Nephron progenitor cell (in vitro differentiated cells): ENCODE measurements around the gene TREML1.

Experiments
- DNase-seq: peaks from one replicate; pipeline ENCODE4 v3.0.0; 2021
- H3K27ac Mint-ChIP-seq: 2 replicates; pipeline ENCODE4 v1.8.0; 2021; ENCODE audit warnings: mild to moderate bottlenecking, moderate library complexity, mixed read lengths
- H3K27me3 Mint-ChIP-seq: 2 replicates; pipeline ENCODE4 v1.8.0; 2021; ENCODE audit warnings: mild to moderate bottlenecking, low read depth, mixed read lengths; ENCODE audit not compliant: poor library complexity
- H3K36me3 Mint-ChIP-seq: 2 replicates; pipeline ENCODE4 v1.8.0; 2021; ENCODE audit warnings: low read depth, mixed read lengths
- H3K4me1 Mint-ChIP-seq: 2 replicates; pipeline ENCODE4 v1.8.0; 2021; ENCODE audit warnings: mixed read lengths
- H3K4me3 Mint-ChIP-seq: 2 replicates; pipeline ENCODE4 v1.8.0; 2021; ENCODE audit warnings: mild to moderate bottlenecking, moderate library complexity, mixed read lengths
- H3K9me3 Mint-ChIP-seq: 2 replicates; pipeline ENCODE4 v1.8.0; 2021; ENCODE audit warnings: mild to moderate bottlenecking, moderate library complexity, mixed read lengths
- CTCF ChIP-seq: fragments of 200-600 bp; sonication (generic); IDR thresholded peaks from 2 replicates; pipeline ENCODE4 v1.5.0; 2021; ENCODE audit warnings: antibody characterized with exemption

TREML1 gene

DNA sequence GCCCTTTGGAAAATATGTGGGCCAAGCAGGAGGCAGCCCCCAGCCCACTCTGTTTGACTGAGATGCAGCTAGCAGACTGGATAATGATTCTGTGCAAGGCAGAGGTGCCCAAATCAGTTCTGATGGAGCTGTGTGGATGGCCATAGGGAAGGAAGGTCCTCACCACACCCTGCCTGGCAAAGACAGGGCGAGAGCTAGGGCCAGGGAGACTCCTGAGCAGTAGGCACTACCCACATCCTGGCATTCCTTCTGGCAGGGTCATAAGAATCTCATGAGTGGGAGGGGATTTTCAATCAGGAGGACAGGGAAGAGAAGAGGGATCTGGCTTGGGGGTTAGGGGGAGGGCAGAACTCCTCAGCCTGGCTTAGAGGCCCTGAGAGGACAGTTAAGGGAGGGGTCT, 27.4 kb upstream of the TREML1 start:
- Mint-ChIP-seq H3K4me3 (no peak overlapping the region), H3K27me3 (peaks cover 20% of the 10 kb centered on the region), H3K36me3 (no peaks in the 10 kb centered on the region), H3K27ac (no peak overlapping the region), H3K9me3 (no peaks in the 10 kb centered on the region), H3K4me1 (peaks cover 9% of the 10 kb centered on the region)
- DNase-seq, result no peak
- no peak for TF ChIP-seq CTCF

DNA sequence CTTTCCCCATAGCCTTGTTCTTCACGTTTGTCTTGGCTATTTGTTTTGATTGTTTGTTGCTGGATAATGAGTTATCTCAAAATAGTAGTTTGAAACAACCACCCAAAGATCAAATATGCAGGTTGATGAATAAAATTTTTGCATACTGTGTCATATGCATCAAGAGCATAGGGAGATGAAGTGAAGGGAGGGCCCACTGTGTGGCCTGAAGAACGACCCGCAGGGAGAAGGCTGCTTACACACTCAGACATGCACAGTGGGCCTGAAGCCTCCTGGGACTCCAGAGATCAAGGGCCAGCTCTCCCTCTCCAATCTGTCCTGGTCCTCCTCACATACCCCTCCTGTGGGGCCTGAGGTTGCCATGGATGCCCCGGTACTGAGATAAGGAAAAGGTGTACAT, 25.0 kb upstream of the TREML1 start:
- H3K4me1 Mint-ChIP-seq, result peaks cover 9% of the 10 kb centered on the region
- H3K27me3 Mint-ChIP-seq, result peaks cover 23% of the 10 kb centered on the region
- no peak for TF ChIP-seq CTCF
- no peaks in the 10 kb centered on the region for H3K9me3 Mint-ChIP-seq
- DNase-seq, result no peak
- no peak overlapping the region for H3K27ac Mint-ChIP-seq
- no peak overlapping the region for H3K4me3 Mint-ChIP-seq
- H3K36me3 Mint-ChIP-seq, result no peaks in the 10 kb centered on the region

DNA sequence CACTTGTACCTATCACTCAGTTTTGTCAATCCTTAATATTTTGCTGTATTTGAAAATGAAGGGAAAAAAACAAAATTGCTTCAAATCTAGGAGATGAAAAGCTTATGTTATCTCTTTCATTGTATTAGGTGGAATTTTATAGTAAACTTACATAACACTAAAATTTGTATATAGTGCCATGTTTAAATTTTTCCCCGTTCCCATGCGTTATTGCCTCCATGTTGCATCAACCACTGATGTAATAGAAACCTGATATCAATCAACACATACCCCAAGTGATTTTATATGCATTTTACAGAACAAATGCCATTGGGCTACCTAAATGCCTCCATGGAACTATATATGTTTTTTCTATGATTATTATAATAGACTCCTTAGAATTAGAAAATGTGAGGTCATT, 23.5 kb upstream of the TREML1 start:
- no peak overlapping the region for H3K27ac Mint-ChIP-seq
- H3K9me3 Mint-ChIP-seq, result no peaks in the 10 kb centered on the region
- H3K4me3 Mint-ChIP-seq, result no peak overlapping the region
- peaks cover 9% of the 10 kb centered on the region for H3K4me1 Mint-ChIP-seq
- no peaks in the 10 kb centered on the region for H3K36me3 Mint-ChIP-seq
- TF ChIP-seq CTCF, result no peak
- peaks cover 18% of the 10 kb centered on the region for H3K27me3 Mint-ChIP-seq
- DNase-seq, result no peak

- H3K36me3 Mint-ChIP-seq, result no peaks in the 10 kb centered on the region
- peaks cover 16% of the 10 kb centered on the region for H3K27me3 Mint-ChIP-seq
- H3K9me3 Mint-ChIP-seq, result no peaks in the 10 kb centered on the region
- peaks cover 9% of the 10 kb centered on the region for H3K4me1 Mint-ChIP-seq
- no peak overlapping the region for H3K4me3 Mint-ChIP-seq
- H3K27ac Mint-ChIP-seq, result no peak overlapping the region
- no peak for TF ChIP-seq CTCF
- no peak for DNase-seq
Measured at GRCh38 chr6:41177287-41177686, 23.1 kb upstream of the TREML1 start.

DNA sequence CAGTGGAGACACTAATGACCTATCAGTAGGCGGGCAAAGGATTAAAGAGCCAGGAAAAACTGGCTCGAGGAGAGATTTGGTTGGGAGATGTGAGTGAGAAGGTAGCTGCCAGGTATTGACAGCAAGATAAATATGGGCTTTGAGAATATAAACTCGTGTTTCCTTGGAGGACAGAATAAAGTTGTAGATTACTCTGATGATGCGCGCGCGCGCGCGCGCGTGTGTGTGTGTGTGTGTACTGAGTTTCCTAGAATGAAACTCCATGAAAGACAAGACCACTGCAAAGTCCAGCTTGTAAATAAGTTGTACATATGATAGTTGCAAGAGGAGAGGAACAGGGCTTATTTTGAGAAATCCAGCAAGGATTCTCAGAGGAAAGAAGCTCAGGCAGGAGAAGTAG, 22.0 kb upstream of the TREML1 start:
- no peak overlapping the region for H3K27ac Mint-ChIP-seq
- H3K4me3 Mint-ChIP-seq, result no peak overlapping the region
- peaks cover 16% of the 10 kb centered on the region for H3K27me3 Mint-ChIP-seq
- no peaks in the 10 kb centered on the region for H3K9me3 Mint-ChIP-seq
- H3K4me1 Mint-ChIP-seq, result peaks cover 5% of the 10 kb centered on the region
- no peak for TF ChIP-seq CTCF
- no peaks in the 10 kb centered on the region for H3K36me3 Mint-ChIP-seq
- no peak for DNase-seq

GRCh38 chr6:41175084-41175483, 20.9 kb upstream of the TREML1 start:
- no peak for DNase-seq
- no peak for TF ChIP-seq CTCF
- no peaks in the 10 kb centered on the region for H3K9me3 Mint-ChIP-seq
- H3K4me1 Mint-ChIP-seq, result peaks cover 5% of the 10 kb centered on the region
- H3K36me3 Mint-ChIP-seq, result no peaks in the 10 kb centered on the region
- H3K4me3 Mint-ChIP-seq, result no peak overlapping the region
- H3K27me3 Mint-ChIP-seq, result peaks cover 10% of the 10 kb centered on the region
- H3K27ac Mint-ChIP-seq, result no peak overlapping the region
